T-helper 2 cell treated with Interferon-gamma antibody and Interleukin-4, amounts not matched to agents 5 μg/mL and 100 μg/mL, for 36 hours (primary cell): ENCODE measurements around the gene ZNF507.

Experiments
- DNase-seq: peaks from one replicate; pipeline ENCODE4 v3.0.0; 2021; ENCODE audit warnings: low spot score
- H3K27ac Mint-ChIP-seq: one replicate; pipeline ENCODE4 v1.8.0; 2021; ENCODE audit warnings: mild to moderate bottlenecking, mixed read lengths
- H3K27me3 Mint-ChIP-seq: one replicate; pipeline ENCODE4 v1.8.0; 2021; ENCODE audit warnings: low read depth, mixed read lengths
- H3K36me3 Mint-ChIP-seq: one replicate; pipeline ENCODE4 v1.8.0; 2021; ENCODE audit warnings: low read depth, mixed read lengths
- H3K4me1 Mint-ChIP-seq: one replicate; pipeline ENCODE4 v1.8.0; 2021; ENCODE audit warnings: low read depth, mixed read lengths
- H3K4me3 Mint-ChIP-seq: one replicate; pipeline ENCODE4 v1.8.0; 2022; ENCODE audit warnings: mild to moderate bottlenecking, moderate library complexity, mixed read lengths
- H3K9me3 Mint-ChIP-seq: one replicate; pipeline ENCODE4 v1.8.0; 2021; ENCODE audit warnings: mixed read lengths

ZNF507 gene

GRCh38 chr19:32324631-32325285 lies 20.7 kb upstream of the ZNF507 start:
- H3K9me3 Mint-ChIP-seq = no peaks in the 10 kb centered on the region
- H3K27ac Mint-ChIP-seq = no peak overlapping the region
- no peaks in the 10 kb centered on the region for H3K36me3 Mint-ChIP-seq
- no peak for DNase-seq
- no peak overlapping the region for H3K4me3 Mint-ChIP-seq
- H3K4me1 Mint-ChIP-seq = no peaks in the 10 kb centered on the region
- peaks cover 5% of the 10 kb centered on the region for H3K27me3 Mint-ChIP-seq

DNA sequence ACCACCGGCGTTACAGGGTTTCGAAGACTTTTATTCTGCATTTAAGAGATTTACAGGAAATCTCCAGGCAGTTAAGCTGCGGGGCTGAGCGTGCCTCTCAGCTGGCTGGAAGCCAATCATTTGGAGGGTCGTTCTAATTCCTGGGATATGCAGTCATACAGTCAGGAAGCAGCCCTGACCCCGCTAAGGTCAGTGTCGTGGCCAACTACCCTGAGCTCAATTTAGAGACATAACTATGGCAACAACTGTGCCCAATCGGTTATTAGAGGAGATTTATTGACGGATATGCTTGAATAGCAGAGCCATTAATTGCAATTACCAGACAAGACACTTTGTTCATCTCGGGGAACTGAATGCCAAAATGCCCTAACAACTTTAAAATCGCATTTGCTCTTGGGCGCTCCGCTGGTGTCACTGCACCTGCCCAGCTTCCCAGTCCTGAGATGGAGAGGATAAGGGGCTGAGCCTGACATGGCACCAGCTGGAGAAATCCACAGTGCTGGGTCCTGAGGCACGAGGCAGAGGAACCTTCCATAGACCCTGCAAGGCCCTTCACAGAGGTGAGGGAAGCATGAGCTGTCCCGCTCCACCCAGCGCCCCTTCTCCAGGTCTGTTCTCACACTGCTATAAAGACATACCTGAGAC lies 15.1 kb upstream of the ZNF507 start:
- no peak for DNase-seq
- no peaks in the 10 kb centered on the region for H3K4me1 Mint-ChIP-seq
- H3K27ac Mint-ChIP-seq = no peak overlapping the region
- no peaks in the 10 kb centered on the region for H3K9me3 Mint-ChIP-seq
- H3K4me3 Mint-ChIP-seq = no peak overlapping the region
- H3K27me3 Mint-ChIP-seq = no peaks in the 10 kb centered on the region
- no peaks in the 10 kb centered on the region for H3K36me3 Mint-ChIP-seq

GRCh38 chr19:32333227-32333626 lies 12.2 kb upstream of the ZNF507 start:
- Mint-ChIP-seq H3K4me3 (no peak overlapping the region), H3K27me3 (no peaks in the 10 kb centered on the region), H3K9me3 (no peaks in the 10 kb centered on the region), H3K4me1 (no peaks in the 10 kb centered on the region), H3K27ac (no peak overlapping the region), H3K36me3 (no peaks in the 10 kb centered on the region)
- DNase-seq = no peak

DNA sequence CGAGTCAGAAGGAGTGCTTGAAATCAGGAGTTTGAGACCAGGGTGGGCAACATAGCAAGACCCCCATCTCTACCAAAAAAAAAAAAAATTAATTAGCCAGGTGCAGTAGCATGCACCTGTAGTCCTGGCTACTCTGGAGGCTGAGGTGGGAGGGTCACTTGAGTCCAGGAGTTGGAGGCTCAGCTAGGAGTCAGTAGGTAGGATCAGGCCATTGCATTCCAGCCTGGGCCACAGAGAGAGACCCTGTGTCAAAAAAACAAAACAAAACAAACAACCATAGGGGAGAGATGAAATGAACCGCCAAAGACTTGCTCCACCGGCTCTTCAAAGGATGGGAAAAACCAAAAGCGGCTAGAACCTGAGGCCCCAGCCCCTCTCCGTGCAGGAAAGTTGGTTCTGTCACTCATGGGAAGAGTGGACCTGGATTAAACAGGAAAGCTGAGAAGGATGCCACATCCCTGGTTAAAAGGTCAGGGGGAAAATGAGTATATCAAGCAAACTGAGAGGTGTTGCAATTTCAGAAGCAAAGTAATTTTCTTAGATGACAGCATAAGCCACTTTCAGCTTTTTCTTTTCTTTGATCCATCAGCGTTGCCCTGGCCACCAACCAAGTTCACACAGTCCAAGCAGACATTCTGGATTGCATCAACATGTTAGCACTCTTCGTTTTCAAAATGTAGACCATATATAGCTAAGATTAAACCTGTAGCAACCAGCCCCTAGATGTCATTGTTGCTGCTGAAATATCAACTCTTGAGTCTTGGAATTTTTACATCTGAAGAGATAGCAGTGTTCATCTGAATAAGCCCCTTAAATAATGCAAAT lies 8.9 kb upstream of the ZNF507 start:
- DNase-seq = no peak
- no peaks in the 10 kb centered on the region for H3K36me3 Mint-ChIP-seq
- H3K4me1 Mint-ChIP-seq = no peaks in the 10 kb centered on the region
- H3K27me3 Mint-ChIP-seq = no peaks in the 10 kb centered on the region
- no peaks in the 10 kb centered on the region for H3K9me3 Mint-ChIP-seq
- H3K4me3 Mint-ChIP-seq = no peak overlapping the region
- H3K27ac Mint-ChIP-seq = no peak overlapping the region

GRCh38 chr19:32337084-32337808 lies 8.2 kb upstream of the ZNF507 start:
- H3K9me3 Mint-ChIP-seq = no peaks in the 10 kb centered on the region
- H3K27me3 Mint-ChIP-seq = no peaks in the 10 kb centered on the region
- no peak overlapping the region for H3K27ac Mint-ChIP-seq
- H3K4me1 Mint-ChIP-seq = no peaks in the 10 kb centered on the region
- no peaks in the 10 kb centered on the region for H3K36me3 Mint-ChIP-seq
- no peak overlapping the region for H3K4me3 Mint-ChIP-seq
- DNase-seq = no peak

GRCh38 chr19:32339423-32339822 lies 6.0 kb upstream of the ZNF507 start:
- Mint-ChIP-seq H3K27ac (no peak overlapping the region), H3K4me3 (no peak overlapping the region), H3K4me1 (no peaks in the 10 kb centered on the region), H3K36me3 (no peaks in the 10 kb centered on the region), H3K9me3 (no peaks in the 10 kb centered on the region), H3K27me3 (peaks cover 6% of the 10 kb centered on the region)
- DNase-seq = no peak

- H3K9me3 Mint-ChIP-seq = no peaks in the 10 kb centered on the region
- no peaks in the 10 kb centered on the region for H3K4me1 Mint-ChIP-seq
- no peak overlapping the region for H3K27ac Mint-ChIP-seq
- H3K36me3 Mint-ChIP-seq = no peaks in the 10 kb centered on the region
- H3K27me3 Mint-ChIP-seq = peaks cover 8% of the 10 kb centered on the region
- H3K4me3 Mint-ChIP-seq = no peak overlapping the region
- DNase-seq = peak; percentile 10
These were observed 5.2 kb upstream of the ZNF507 start for GRCh38 chr19:32339988-32340874.

- peaks cover 8% of the 10 kb centered on the region for H3K27me3 Mint-ChIP-seq
- H3K36me3 Mint-ChIP-seq = peaks cover 7% of the 10 kb centered on the region
- H3K4me3 Mint-ChIP-seq = no peak overlapping the region
- H3K9me3 Mint-ChIP-seq = no peaks in the 10 kb centered on the region
- peaks cover 10% of the 10 kb centered on the region for H3K4me1 Mint-ChIP-seq
- H3K27ac Mint-ChIP-seq = no peak overlapping the region
- no peak for DNase-seq
These were observed 2.7 kb upstream of the ZNF507 start for GRCh38 chr19:32342695-32343094.

DNA sequence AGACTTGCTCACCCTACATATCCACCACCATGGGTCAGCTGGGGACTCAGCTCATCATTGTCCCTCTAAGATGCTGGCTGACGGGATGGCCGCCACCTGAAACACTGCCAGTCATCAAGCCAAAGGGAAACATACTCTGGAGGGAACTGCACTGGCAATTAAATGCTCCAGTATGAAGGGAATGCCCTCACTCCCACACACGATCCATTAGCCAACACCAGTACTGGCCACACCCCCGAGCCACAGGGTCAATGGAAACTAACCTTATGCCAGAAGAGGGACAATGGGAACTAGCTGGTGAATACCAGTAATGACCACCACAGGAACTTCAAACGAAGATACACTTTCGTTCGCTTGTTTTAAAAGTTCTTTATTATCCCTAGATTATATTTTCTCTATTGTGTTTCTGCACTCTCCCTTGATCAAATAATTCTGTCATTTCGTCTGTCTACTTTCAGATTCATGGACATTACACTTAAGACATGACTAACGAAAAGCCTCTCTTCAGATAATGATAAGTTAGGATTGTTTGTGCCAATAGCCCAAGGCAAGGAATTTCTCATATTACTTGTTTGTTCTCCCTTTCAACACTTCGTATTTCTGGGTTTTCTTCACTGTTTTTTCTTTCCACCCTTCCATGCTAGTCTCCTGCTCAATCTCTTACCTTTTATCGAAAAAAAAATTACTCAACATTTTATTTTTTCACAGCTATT lies 1.7 kb upstream of the ZNF507 start:
- Mint-ChIP-seq H3K36me3 (peaks cover 9% of the 10 kb centered on the region), H3K9me3 (no peaks in the 10 kb centered on the region), H3K27me3 (peaks cover 8% of the 10 kb centered on the region), H3K27ac (no peak overlapping the region), H3K4me1 (peaks cover 11% of the 10 kb centered on the region), H3K4me3 (peak overlapping the region; percentile 26)
- no peak for DNase-seq

DNA sequence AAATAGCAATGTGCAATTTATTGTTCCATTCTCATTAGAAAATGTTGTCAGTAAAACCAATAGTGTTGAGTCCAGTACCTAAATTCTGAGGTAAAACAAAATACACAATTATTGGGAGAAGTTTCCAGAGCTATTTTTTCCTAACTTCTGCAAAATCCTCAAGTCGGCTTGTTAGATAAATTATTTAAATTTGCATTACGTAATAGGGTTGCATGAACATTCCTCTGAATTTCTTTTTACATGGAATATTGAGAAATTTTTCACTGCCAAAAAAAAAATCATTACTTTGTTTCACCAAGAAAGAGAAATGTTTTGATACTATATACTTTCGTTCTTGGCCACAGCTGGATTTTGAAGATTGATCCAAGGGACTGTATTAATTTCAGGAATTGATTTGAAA lies 1.5 kb downstream of the ZNF507 start:
- Mint-ChIP-seq H3K27me3 (peaks cover 8% of the 10 kb centered on the region), H3K36me3 (peaks cover 31% of the 10 kb centered on the region), H3K27ac (no peak overlapping the region), H3K9me3 (no peaks in the 10 kb centered on the region), H3K4me1 (peaks cover 33% of the 10 kb centered on the region), H3K4me3 (peak overlapping the region; percentile 98)
- DNase-seq = no peak

DNA sequence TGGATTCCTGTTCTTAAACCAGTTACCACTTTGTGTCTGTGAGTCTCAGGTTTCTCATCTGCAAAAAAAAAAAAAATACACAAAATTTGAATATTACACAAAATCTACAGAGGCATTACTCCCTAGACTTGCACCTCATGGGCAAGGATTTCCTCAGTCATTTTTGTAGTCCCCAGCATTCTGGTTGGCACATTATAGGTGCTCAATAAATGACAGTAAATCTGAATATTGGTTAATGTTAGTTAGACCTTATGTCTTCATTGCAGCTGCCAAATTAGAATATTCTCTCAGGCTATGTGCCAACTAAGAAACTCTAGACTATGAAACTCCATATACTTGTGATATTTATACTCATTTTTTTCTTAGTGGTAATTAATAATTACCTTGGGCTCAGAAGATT lies 2.2 kb downstream of the ZNF507 start:
- no peak overlapping the region for H3K27ac Mint-ChIP-seq
- H3K9me3 Mint-ChIP-seq = no peaks in the 10 kb centered on the region
- peaks cover 8% of the 10 kb centered on the region for H3K27me3 Mint-ChIP-seq
- peaks cover 37% of the 10 kb centered on the region for H3K36me3 Mint-ChIP-seq
- peaks cover 37% of the 10 kb centered on the region for H3K4me1 Mint-ChIP-seq
- H3K4me3 Mint-ChIP-seq = peak overlapping the region; percentile 98
- no peak for DNase-seq

DNA sequence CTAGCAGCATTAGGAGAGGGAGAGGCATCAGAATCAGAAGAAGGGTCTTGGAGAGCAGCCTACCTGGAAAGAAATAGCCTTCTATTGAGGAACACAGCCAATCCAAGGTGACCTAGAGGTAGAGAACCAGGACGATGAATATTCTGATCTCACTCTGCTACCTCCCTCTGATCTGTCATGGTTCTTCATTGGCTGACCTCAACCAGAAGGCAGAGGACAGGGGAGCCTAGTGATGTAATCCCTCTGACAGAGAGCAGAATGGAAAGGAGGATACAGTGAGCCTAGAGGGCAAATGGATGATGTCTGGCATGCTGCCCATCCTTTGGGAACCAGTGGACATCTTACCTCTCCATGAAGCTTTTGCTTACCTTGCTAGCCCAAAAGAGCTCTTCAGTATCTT lies 3.6 kb downstream of the ZNF507 start:
- peaks cover 41% of the 10 kb centered on the region for H3K4me1 Mint-ChIP-seq

More for the DNA sequence above, 3.6 kb downstream of the ZNF507 start:
- peaks cover 52% of the 10 kb centered on the region for H3K36me3 Mint-ChIP-seq
- H3K27ac Mint-ChIP-seq = no peak overlapping the region
- no peak for DNase-seq
- peaks cover 2% of the 10 kb centered on the region for H3K27me3 Mint-ChIP-seq
- no peak overlapping the region for H3K4me3 Mint-ChIP-seq
- H3K9me3 Mint-ChIP-seq = no peaks in the 10 kb centered on the region
